HS-5 (cell line): Measurements from ENCODE around the gene CUX1.
"Not testable (repeated sequence)": the region's sequence is repeated elsewhere in the genome, so short reads cannot be mapped to it uniquely, and the experiment has no call there.

Experiments used
- DNase-seq: peaks from one replicate; pipeline ENCODE4 v3.0.0-alpha.2; 2012; ENCODE audit warnings: low read depth

CUX1 gene

DNA sequence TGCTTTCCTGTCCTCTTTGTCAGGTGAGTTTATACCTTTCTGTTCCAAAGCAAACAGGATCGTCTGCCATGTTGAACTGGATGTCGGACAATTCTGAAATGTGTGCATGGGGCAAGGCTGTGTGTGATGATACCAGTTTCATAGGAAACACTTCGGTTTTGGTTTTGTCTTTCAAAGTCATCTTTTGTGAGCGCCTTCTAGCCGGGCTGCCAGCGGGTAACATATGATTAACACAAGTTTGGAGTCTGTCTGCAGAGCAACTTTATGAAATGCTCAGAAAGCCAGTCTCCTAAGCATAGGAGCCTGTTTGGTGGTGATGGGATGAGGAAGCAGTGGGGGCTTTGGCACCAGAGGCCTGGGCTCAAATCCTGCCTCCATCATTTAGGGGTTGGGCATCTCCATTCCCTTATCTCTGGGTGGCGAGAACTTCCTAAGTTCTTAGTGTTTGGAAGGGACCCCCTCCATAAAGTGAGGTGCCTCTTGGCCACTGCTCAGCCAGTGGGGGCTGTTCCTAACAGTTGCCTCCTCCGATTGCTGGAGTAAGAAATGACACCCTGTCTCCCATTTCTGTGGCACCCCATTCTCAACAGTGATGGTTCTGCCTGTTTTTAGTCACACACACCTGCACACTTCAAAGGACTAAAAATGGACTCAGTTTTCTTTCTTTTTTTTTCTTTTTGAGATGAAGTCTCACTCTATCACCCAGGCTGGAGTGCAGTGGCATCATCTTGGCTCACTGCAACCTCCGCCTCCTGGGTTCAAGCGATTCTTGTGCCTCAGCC, 36.8 kb downstream of the CUX1 start:
- DNase-seq = no peak

GRCh38 chr7:101856473-101857357, 39.3 kb downstream of the CUX1 start:
- peak; percentile 56 for DNase-seq

GRCh38 chr7:101857358-101857811, 40.0 kb downstream of the CUX1 start:
- no peak for DNase-seq

- no peak for DNase-seq
These were observed 41.3 kb downstream of the CUX1 start for GRCh38 chr7:101858437-101859385.

GRCh38 chr7:101859411-101860106, 42.1 kb downstream of the CUX1 start:
- no peak for DNase-seq

GRCh38 chr7:101860316-101861217, 43.1 kb downstream of the CUX1 start:
- no peak for DNase-seq

DNA sequence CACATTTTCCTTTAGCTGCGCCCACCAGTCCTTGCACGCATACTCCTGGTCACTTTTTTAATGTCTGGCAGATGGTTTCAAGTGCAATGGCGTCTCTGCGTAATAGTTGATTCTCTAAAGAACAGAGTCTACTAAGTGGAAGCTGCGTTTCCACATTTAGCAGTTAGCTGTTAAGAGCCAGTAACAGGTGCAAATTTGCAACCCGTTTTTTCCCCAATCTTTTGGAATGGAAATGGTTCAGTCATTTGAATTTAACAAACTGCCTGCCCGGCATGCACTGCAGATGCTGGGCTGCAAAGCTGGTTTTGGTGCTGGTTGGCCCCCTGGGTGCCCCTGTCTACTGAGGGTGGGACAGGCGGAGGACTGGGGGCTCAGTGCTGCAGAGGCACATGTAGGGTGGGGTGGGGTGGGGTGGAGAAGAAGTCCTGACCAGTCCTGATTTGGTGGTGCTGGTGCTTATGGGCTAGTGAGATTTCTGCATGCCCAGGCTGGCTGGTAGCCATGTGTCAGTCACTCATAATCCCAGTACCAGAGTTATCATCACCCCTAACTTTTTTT, 43.9 kb downstream of the CUX1 start:
- no peak for DNase-seq

DNA sequence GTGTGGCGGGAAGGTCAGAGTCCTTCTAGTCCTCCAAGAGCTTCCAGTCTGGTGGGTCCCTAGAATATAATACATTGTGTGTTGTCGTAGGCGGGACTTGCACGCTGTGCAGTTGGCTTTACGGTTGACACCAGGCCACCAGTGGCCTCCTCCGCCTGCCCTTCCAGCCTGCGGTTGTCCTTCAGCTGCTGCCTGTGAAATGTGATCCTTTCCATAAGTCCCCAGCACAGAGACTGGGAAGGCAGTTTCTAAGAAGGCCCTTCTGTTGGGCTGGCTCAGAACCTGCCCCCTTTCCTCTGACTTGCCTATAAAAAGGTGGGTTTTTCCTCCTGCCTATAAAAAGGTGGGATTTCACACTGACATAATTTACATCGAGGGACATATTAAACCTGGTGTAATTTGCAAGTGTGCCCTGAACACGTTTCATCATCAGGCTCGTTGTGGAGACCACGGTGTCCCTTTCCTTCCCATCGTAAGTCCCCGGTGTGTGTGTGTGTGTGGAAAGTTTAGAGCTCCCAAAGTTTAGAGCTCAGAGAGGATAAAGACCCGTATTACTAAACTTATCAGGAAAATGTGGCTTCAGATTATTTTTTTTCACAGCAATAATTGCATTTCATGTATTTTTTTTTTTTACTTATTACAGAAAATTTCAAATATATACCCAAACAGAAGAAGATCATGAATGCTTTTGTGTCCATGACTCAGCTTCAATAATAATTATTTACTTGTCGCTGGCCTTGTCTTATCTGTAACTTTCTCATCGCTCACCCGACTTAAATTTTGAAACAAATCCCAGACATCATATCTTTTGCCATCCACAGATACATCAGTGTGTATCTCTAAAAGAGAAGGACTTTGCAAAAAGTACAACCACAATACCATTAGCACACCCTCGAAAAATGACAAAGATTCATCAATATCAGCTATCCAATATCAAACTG, 45.1 kb downstream of the CUX1 start:
- no peak for DNase-seq

DNA sequence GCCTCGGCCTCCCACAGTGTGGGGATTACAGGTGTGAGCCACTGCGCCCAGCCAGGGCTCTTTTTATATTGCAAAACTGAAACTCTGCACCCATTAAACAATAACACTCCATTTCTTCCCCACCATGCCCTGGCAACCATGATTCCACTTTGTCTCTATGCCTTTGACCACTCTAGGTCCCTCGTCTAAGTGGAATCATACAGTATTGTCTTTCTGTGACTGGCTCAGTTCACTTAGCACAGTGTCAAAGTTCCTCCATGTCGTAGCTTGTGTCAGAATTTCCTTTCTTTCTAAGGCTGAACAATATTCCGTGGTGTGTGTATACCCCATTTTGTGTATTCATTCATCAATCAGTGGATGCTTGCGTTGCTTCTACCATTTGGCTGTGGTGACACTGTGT, 46.2 kb downstream of the CUX1 start:
- DNase-seq = no peak

DNA sequence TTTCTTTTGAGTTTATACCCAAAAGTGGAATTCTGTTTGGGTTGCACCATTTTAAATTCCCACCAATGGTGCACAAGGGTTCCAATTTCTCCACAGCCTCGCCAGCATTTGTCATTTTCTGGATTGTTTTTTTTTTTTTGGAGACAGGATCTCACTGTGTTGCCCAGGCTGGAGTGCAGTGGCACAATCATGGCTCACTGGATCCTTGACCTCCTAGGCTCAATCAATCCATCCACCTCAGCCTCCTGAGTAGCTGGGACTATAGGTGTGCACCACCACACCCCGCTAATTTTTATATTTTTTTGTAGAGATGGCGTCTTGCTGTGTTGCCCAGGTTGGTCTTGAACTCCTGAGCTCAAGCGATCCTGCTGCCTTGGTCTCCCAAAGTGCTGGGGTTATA, 46.6 kb downstream of the CUX1 start:
- no peak for DNase-seq

DNA sequence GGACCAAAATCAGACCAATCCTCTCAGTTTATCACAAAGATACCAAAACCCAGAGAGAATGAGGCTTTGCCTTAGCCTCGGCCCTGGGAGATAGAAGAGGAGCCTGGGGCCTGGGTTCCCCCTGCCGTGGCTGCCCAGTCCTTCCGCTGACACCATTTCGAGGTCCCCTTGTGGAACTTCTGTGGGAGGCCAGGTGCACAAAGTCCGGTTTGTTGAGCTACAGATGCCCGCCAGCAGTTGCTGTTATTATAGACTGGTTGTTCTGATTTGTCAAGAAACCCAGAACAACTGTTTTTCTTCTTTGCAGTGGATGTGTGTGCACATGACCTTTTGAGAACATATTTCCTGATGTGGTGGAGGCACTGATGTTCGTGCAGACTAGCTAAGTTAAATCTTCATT, 47.6 kb downstream of the CUX1 start:
- DNase-seq = no peak

GRCh38 chr7:101865455-101865854, 48.0 kb downstream of the CUX1 start:
- no peak for DNase-seq

DNA sequence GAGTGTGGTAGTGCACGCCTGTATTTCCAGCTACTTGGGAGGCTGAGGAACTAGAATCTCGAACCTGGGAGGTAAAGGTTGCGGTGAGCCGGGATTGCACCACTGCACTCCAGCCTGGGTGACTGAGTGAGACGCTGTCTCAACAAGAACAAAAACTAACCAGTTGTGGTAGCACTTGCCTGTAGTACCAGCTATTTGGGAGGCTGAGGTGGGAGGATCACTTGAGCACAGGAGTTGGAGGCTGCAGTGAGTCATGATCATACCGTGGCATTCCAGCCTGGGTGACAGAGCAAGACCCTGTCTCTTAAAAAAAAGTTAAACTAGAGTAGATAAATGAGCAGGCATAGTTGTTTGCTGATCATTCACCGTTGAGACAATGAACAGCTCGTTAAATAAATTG, 48.9 kb downstream of the CUX1 start:
- no peak for DNase-seq

GRCh38 chr7:101867265-101867664, 49.8 kb downstream of the CUX1 start:
- no peak for DNase-seq

GRCh38 chr7:101867681-101868080, 50.3 kb downstream of the CUX1 start:
- DNase-seq = not testable (repeated sequence)

- DNase-seq = no peak
These were observed 50.9 kb downstream of the CUX1 start for GRCh38 chr7:101868191-101868950.

DNA sequence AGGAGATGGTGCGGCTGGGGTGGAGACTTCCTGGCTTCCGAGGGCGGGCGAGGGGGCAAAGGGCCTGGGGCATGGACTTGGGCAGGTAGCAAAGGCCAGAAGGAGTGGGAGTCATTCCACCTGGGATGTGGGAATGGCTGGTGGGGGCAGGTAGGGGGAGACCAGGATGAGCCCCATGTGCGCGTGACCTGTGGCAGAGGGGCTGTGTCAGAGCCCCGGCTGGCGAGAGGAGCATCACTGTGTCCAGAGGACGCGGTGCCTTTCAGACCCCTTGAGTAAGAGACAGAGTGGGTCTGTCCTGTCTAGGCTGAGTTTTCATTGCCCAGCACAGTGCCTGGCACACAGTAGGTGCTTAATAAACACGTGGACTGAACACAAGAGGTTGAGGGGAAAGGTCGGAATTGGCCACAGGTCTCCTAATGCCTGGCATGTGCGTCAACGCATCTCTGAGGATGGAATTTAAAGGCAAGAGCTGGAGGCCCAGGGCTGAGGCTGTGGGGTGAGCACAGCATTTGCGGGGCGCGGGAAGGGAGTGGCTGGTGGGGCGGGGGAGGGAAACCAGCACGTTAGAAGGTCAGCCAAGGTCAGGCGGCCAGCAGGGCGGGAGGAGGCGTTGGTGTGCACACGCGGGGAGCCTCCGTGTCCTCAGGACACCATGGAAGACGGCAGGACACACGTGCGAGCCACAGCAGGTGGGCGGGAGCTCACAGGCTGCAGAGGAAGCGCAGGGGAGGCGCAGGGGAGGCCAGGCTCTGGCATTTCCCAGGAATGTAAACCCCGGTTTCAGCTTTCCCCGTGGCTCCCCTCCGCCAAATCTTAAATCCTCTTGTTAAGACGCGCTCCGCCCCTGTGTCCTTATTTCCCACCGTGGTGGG, 51.8 kb downstream of the CUX1 start:
- DNase-seq = no peak
